ENCODE measurements around the gene KLHL33. TPM values are rescaled to one million over a fixed set of nuclear protein-coding genes. Genes with fewer than 3 reads are reported as not detected.

KLHL33 gene
- polyA plus RNA-seq, 1 experiment, result 0.22 TPM

DNA sequence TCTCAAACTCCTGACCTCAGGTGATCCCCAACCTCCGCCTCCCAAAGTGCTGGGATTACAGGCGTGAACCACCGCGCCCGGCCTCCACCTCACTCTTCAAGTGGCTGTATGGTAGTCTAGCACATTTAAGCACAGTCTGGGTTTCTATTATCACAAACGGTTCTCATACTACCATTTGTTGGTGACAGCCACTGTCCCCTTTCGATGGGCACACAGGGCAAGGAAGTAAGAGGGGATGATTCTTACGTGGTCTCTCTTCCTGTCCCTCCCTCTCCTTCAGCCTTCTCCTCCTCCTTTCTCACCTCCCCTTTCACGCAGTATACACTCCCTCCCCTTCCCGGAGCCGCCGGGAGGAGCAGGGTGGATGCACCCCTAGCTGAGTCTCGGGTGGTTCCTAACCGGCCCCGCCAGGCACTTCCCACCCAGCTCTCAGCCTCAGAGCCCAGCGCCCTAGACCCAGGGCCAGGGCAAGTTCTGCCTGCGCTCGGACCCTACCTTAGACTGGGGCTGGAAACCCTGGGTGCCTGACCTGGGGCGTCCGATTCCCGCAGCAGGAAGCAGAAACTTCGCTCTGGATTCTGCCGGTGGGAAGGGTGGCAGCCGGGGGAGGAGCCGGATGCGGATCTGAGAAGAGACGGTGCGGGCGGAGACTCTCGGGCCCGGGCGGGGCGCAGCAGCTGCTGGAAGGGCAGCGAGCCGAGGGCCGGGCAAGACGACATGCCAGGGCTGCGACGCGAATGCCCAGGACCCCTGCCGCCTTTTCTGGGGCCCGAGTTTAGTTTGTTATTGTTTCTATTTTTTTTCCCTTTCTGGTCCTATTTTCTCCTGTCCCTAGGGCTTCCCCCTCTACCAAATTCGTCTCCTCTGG, 22.9 kb downstream of the KLHL33 start, which contains the start of gene TEP1:
TEP1 (minus strand) TSS at position 626 of the 868 bp plus-strand sequence. CDS start 5,062 bp downstream, outside the sequence.
- peak; percentile 34 for DNase-seq (ENCODE audit: low read depth)
- H3K27me3 ChIP-seq (ENCODE audit: control insufficient read depth, insufficient read depth, low read length), result no peaks in the 10 kb centered on the region
- CTCF ChIA-PET, result interaction anchor here (0.7 to 3.8 kb wide), 11 partner anchors 9 to 197 kb away, joined by 3 to 25 read pairs (median 11); partner anchors contain the start of genes APEX1, KLHL33 and OSGEP
- no peaks in the 10 kb centered on the region; the same call in 1 of the 2 replicates for H3K36me3 ChIP-seq (ENCODE audit: control insufficient read depth, insufficient read depth, low read length)
- TF ChIP-seq, protein P1, sequence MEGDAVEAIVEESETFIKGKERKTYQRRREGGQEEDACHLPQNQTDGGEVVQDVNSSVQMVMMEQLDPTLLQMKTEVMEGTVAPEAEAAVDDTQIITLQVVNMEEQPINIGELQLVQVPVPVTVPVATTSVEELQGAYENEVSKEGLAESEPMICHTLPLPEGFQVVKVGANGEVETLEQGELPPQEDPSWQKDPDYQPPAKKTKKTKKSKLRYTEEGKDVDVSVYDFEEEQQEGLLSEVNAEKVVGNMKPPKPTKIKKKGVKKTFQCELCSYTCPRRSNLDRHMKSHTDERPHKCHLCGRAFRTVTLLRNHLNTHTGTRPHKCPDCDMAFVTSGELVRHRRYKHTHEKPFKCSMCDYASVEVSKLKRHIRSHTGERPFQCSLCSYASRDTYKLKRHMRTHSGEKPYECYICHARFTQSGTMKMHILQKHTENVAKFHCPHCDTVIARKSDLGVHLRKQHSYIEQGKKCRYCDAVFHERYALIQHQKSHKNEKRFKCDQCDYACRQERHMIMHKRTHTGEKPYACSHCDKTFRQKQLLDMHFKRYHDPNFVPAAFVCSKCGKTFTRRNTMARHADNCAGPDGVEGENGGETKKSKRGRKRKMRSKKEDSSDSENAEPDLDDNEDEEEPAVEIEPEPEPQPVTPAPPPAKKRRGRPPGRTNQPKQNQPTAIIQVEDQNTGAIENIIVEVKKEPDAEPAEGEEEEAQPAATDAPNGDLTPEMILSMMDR (IDR thresholded peaks at IDR 0.05; ENCODE audit: insufficient read depth, low read depth, low read length), result no peak
- POLR2A ChIA-PET, result no interaction called here
- H3K4me3 ChIP-seq (ENCODE audit: low read depth, low read length), result peak within 1 kb of the TSS; percentile 67

DNA sequence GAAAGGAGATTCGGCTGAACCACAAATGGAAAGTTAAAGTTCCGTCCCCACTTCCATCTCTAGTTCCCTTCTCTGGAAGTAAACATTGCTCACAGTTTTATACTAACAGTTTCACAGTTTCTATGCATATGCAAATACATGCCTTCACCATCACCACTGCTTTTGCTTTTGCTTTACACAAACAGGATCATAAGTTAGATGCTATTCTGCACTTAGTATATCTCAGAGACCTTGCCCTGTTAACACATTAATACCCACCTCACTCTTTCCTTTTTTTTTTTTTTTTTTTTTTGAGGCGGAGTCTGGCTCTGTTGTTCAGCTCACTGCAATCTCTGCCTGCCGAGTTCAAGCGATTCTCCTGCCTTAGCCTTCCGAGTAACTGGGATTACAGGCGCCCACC, 23.6 kb downstream of the KLHL33 start:
- H3K27me3 ChIP-seq (ENCODE audit: control insufficient read depth, insufficient read depth, low read length), result no peaks in the 10 kb centered on the region
- POLR2A ChIA-PET, result no interaction called here
- CTCF ChIA-PET, result interaction anchor here (0.6 to 3.8 kb wide), 3 partner anchors 9 to 618 kb away, joined by 3 to 12 read pairs (median 5); no protein-coding TSS in a partner anchor
- TF ChIP-seq, protein P1 (IDR thresholded peaks at IDR 0.05; ENCODE audit: insufficient read depth, low read depth, low read length), result no peak
- peaks cover 4% of the 10 kb centered on the region for H3K36me3 ChIP-seq (ENCODE audit: control insufficient read depth, insufficient read depth, low read length)
- peak overlapping the region; percentile 67 for H3K4me3 ChIP-seq (ENCODE audit: low read depth, low read length)
- DNase-seq (ENCODE audit: low read depth), result no peak

- no peak for DNase-seq (ENCODE audit: low read depth)
- CTCF ChIA-PET, result interaction anchor here (0.9 to 1.0 kb wide), 2 partner anchors 27 to 282 kb away, joined by 3 read pairs; partner anchors contain the start of gene KLHL33
- POLR2A ChIA-PET, result no interaction called here
- H3K4me3 ChIP-seq (ENCODE audit: low read depth, low read length), result no peak overlapping the region
- no peaks in the 10 kb centered on the region for H3K27me3 ChIP-seq (ENCODE audit: control insufficient read depth, insufficient read depth, low read length)
- TF ChIP-seq, protein P1 (IDR thresholded peaks at IDR 0.05; ENCODE audit: insufficient read depth, low read depth, low read length), result no peak
- H3K36me3 ChIP-seq (ENCODE audit: control insufficient read depth, insufficient read depth, low read length), result peaks cover 16% of the 10 kb centered on the region
Observed at GRCh38 chr14:20409226-20409625, 26.7 kb downstream of the KLHL33 start.

- Histone ChIP-seq H3K4me3 (ENCODE audit: low read depth, low read length) (no peak overlapping the region), H3K36me3 (ENCODE audit: control insufficient read depth, insufficient read depth, low read length) (peaks cover 28% of the 10 kb centered on the region), H3K27me3 (ENCODE audit: control insufficient read depth, insufficient read depth, low read length) (no peaks in the 10 kb centered on the region)
- ChIA-PET CTCF (interaction anchor here (0.7 kb wide), 1 partner anchor 276 kb away, joined by 3 read pairs; no protein-coding TSS in a partner anchor), POLR2A (no interaction called here)
- no peak for DNase-seq (ENCODE audit: low read depth)
- TF ChIP-seq, protein P1 (IDR thresholded peaks at IDR 0.05; ENCODE audit: insufficient read depth, low read depth, low read length), result no peak
Observed at GRCh38 chr14:20403521-20403920, 32.4 kb downstream of the KLHL33 start.

GRCh38 chr14:20400965-20401593, 34.9 kb downstream of the KLHL33 start:
- TF ChIP-seq, protein P1 (IDR thresholded peaks at IDR 0.05; ENCODE audit: insufficient read depth, low read depth, low read length), result no peak
- ChIA-PET POLR2A (no interaction called here), CTCF (interaction anchor here (1.6 kb wide), 1 partner anchor 15 kb away, joined by 6 read pairs; no protein-coding TSS in a partner anchor)
- Histone ChIP-seq H3K36me3 (ENCODE audit: control insufficient read depth, insufficient read depth, low read length) (peaks cover 26% of the 10 kb centered on the region), H3K4me3 (ENCODE audit: low read depth, low read length) (no peak overlapping the region), H3K27me3 (ENCODE audit: control insufficient read depth, insufficient read depth, low read length) (no peaks in the 10 kb centered on the region)
- no peak for DNase-seq (ENCODE audit: low read depth)

Measured in BJ (cell line).